H1 (cell line): ENCODE results near the gene RASGRP4. TPM values are rescaled to one million over a fixed set of nuclear protein-coding genes. Genes with fewer than 3 reads are reported as not detected.

Experiments used
- CTCF ChIA-PET: fragments of 300-600 bp; sonication (Branson Sonifier 250); formaldehyde crosslinking; loops from one replicate; lab custom pipeline; 2021; ENCODE audit not compliant: partially characterized antibody; lab: Charles Lee
- POLR2A ChIA-PET: fragments of 300-600 bp; sonication (Branson Sonifier 250); formaldehyde crosslinking; loops from one replicate; lab custom pipeline; 2021; ENCODE audit warnings: inconsistent platforms; ENCODE audit not compliant: partially characterized antibody; lab: Charles Lee
- DNase-seq, 2 experiments: peaks; one replicate each; pipeline versions ENCODE4 v3.0.0 to v3.0.0-alpha.2; 2010 to 2022; ENCODE audit warnings: low spot score in 2 of 2, low read depth in 1 of 2, mixed read lengths in 1 of 2
- FAIRE-seq: peaks from 2 replicates; lab custom pipeline; 2011; peaks lifted over from hg19 to GRCh38; lab: Jason Lieb, UNC
- H2AFZ ChIP-seq: 2 replicates; pipeline ENCODE4 v1.8.1; 2012; ENCODE audit warnings: low read length, inconsistent platforms
- H2AK5ac ChIP-seq: 2 replicates; pipeline ENCODE4 v1.6.1; 2013; ENCODE audit warnings: low read depth, low read length
- H2BK120ac ChIP-seq: replicated peaks from 2 replicates; pipeline ENCODE3; 2013; ENCODE audit warnings: low read depth, low read length, inconsistent platforms
- H2BK12ac ChIP-seq: 2 replicates; pipeline ENCODE4 v1.6.1; 2013; ENCODE audit warnings: low read depth, low read length
- H2BK15ac ChIP-seq: 2 replicates; pipeline ENCODE4 v1.6.1; 2013; ENCODE audit warnings: low read length
- H2BK20ac ChIP-seq: 2 replicates; pipeline ENCODE4 v1.6.1; 2013; ENCODE audit warnings: low read length
- H2BK5ac ChIP-seq: 2 replicates; pipeline ENCODE4 v1.6.1; 2013; ENCODE audit warnings: low read depth, low read length
- H3K14ac ChIP-seq: 2 replicates; pipeline ENCODE4 v1.6.1; 2013; ENCODE audit warnings: inconsistent platforms; ENCODE audit not compliant: insufficient read length
- H3K18ac ChIP-seq: 2 replicates; pipeline ENCODE4 v1.6.1; 2013; ENCODE audit warnings: low read length; ENCODE audit errors: extremely low read depth
- H3K23ac ChIP-seq: 2 replicates; pipeline ENCODE4 v1.6.1; 2013; ENCODE audit warnings: inconsistent platforms; ENCODE audit not compliant: insufficient read length
- H3K23me2 ChIP-seq: 2 replicates; pipeline ENCODE4 v1.6.1; 2013; ENCODE audit warnings: low read depth, low read length
- H3K27ac ChIP-seq: 2 replicates; pipeline ENCODE4 v1.6.1; 2011; ENCODE audit warnings: low read depth, low read length, inconsistent platforms
- H3K27me3 ChIP-seq, 4 experiments: replicated peaks in 1 of 4; 1 replicate in 1 of 4; 2 replicates in 3 of 4; pipeline versions ENCODE4 v1.6.1 to v1.8.1; 2011 to 2013; ENCODE audit warnings: low read length in 3 of 4, mild to moderate bottlenecking in 3 of 4, inconsistent platforms in 2 of 4, mixed read lengths in 2 of 4, moderate library complexity in 1 of 4; ENCODE audit not compliant: control insufficient read depth in 3 of 4, insufficient read depth in 3 of 4; ENCODE audit errors: extremely low read depth in 1 of 4
- H3K36me3 ChIP-seq, 4 experiments: 2 replicates each; pipeline versions ENCODE4 v1.6.1 to v1.8.1; 2011 to 2013; ENCODE audit warnings: mild to moderate bottlenecking in 4 of 4, low read length in 3 of 4, moderate library complexity in 2 of 4, control low read depth in 1 of 4, inconsistent platforms in 1 of 4; ENCODE audit not compliant: insufficient read depth in 4 of 4, control insufficient read depth in 2 of 4
- H3K4ac ChIP-seq: replicated peaks from 2 replicates; pipeline ENCODE3; 2013; ENCODE audit warnings: low read length, low read depth, mixed read lengths, inconsistent platforms; ENCODE audit not compliant: insufficient read length
- H3K4me1 ChIP-seq, 4 experiments: replicated peaks in 1 of 4; 1 replicate in 1 of 4; 2 replicates in 3 of 4; pipeline versions ENCODE4 v1.6.1 to v1.8.1; 2011 to 2013; ENCODE audit warnings: low read length in 3 of 4, inconsistent platforms in 2 of 4, mixed read lengths in 1 of 4; ENCODE audit not compliant: insufficient read depth in 4 of 4, control insufficient read depth in 3 of 4
- H3K4me2 ChIP-seq, 2 experiments: 2 replicates each; pipeline versions ENCODE4 v1.6.1 to v1.8.1; 2011 to 2013; ENCODE audit warnings: low read depth in 2 of 2, low read length in 2 of 2, control low read depth in 1 of 2, inconsistent platforms in 1 of 2, mild to moderate bottlenecking in 1 of 2; ENCODE audit not compliant: insufficient read depth in 1 of 2
- H3K4me3 ChIP-seq, 4 experiments: fragments of 200-600, 300-600 bp in 1 of 4; sonication (generic), shearing (Covaris generic), sonication (Bioruptor Twin) in 1 of 4; 2 replicates each; pipeline versions ENCODE4 v1.5.1 to v1.8.1; 2011 to 2016; ENCODE audit warnings: low read length in 4 of 4, low read depth in 3 of 4, control low read depth in 2 of 4, inconsistent platforms in 2 of 4, mild to moderate bottlenecking in 2 of 4, mixed read lengths in 1 of 4, moderate library complexity in 1 of 4; ENCODE audit not compliant: insufficient read depth in 2 of 4; ENCODE audit errors: extremely low read depth in 1 of 4
- H3K56ac ChIP-seq: replicated peaks from 2 replicates; pipeline ENCODE3; 2013; ENCODE audit warnings: low read depth, mild to moderate bottlenecking, mixed read lengths, low read length, inconsistent platforms; ENCODE audit not compliant: insufficient read length
- H3K79me1 ChIP-seq: 2 replicates; pipeline ENCODE4 v1.6.1; 2013; ENCODE audit warnings: low read depth, low read length, control low read depth
- H3K79me2 ChIP-seq, 2 experiments: 2 replicates each; pipeline versions ENCODE4 v1.6.1 to v1.8.1; 2012 to 2013; ENCODE audit warnings: low read length in 2 of 2, mild to moderate bottlenecking in 2 of 2, inconsistent platforms in 1 of 2; ENCODE audit not compliant: insufficient read depth in 2 of 2, control insufficient read depth in 1 of 2
- H3K9ac ChIP-seq, 4 experiments: replicated peaks in 1 of 4; 1 replicate in 1 of 4; 2 replicates in 3 of 4; pipeline versions ENCODE4 v1.6.1 to v1.8.1; 2011 to 2013; ENCODE audit warnings: low read depth in 3 of 4, low read length in 3 of 4, control low read depth in 2 of 4, mild to moderate bottlenecking in 2 of 4, moderate library complexity in 2 of 4, inconsistent platforms in 1 of 4; ENCODE audit errors: extremely low read depth in 1 of 4
- H3K9me3 ChIP-seq, 2 experiments: 2 replicates each; pipeline versions ENCODE4 v1.6.1 to v1.8.1; 2012 to 2013; ENCODE audit warnings: mild to moderate bottlenecking in 2 of 2, moderate library complexity in 2 of 2, control low read depth in 1 of 2, inconsistent platforms in 1 of 2, low read depth in 1 of 2, low read length in 1 of 2, mixed read lengths in 1 of 2; ENCODE audit not compliant: insufficient read depth in 2 of 2
- H4K20me1 ChIP-seq, 2 experiments: replicated peaks in 1 of 2; 2 replicates each; pipeline versions ENCODE3 to v1.8.1; 2011 to 2013; ENCODE audit warnings: inconsistent platforms in 2 of 2, low read length in 2 of 2, mild to moderate bottlenecking in 1 of 2; ENCODE audit not compliant: insufficient read depth in 2 of 2, control insufficient read depth in 1 of 2
- H4K5ac ChIP-seq: 2 replicates; pipeline ENCODE4 v1.6.1; 2013; ENCODE audit warnings: low read length, low read depth, mixed read lengths, inconsistent platforms; ENCODE audit not compliant: insufficient read length
- H4K8ac ChIP-seq: 2 replicates; pipeline ENCODE4 v1.8.0; 2013; ENCODE audit warnings: mild to moderate bottlenecking, moderate library complexity, low read length, inconsistent platforms; ENCODE audit not compliant: insufficient read depth; ENCODE audit errors: extremely low read depth
- H4K91ac ChIP-seq: replicated peaks from 2 replicates; pipeline ENCODE3; 2013; ENCODE audit warnings: low read length, mixed read lengths, inconsistent platforms; ENCODE audit not compliant: insufficient read length
- CHD1 ChIP-seq: IDR thresholded peaks from 2 replicates; pipeline ENCODE4 v1.6.1; 2012; ENCODE audit warnings: low read depth, low read length, improper control_type of control experiment
- WGBS, 2 experiments: shearing (Covaris generic) in 1 of 2; methylation state at CpG; one replicate each; pipeline versions ENCODE4 v1.1.6 to v1.1.7; 2013 to 2015; ENCODE audit warnings: low lambda C conversion rate in 2 of 2, mixed read lengths in 2 of 2, inconsistent platforms in 1 of 2, low coverage in 1 of 2, missing lambda C conversion rate in 1 of 2; ENCODE audit not compliant: insufficient replicate concordance in 2 of 2, insufficient coverage in 1 of 2, insufficient read length in 1 of 2; ENCODE audit errors: extremely low coverage in 1 of 2, missing lambda C conversion rate in 1 of 2; 5-methylcytosine and 5-hydroxymethylcytosine counted together
- polyA plus RNA-seq, 7 experiments: library from polyadenylated mRNA; depleted of rRNA in 3 of 7; stranded (reverse) in 5 of 7; unstranded in 2 of 7; fragments of >200 nt in 5 of 7; fragments of 200-250 nt in 2 of 7; gene quantifications; 1 replicate in 5 of 7; 2 replicates in 1 of 7; 4 replicates in 1 of 7; pipeline versions ENCODE4 v1.2.1 to v1.2.3, GENCODE V29; 2011 to 2013; ENCODE audit warnings: missing spikeins in 2 of 7, mixed read lengths in 2 of 7
- total RNA-seq: library from RNA; stranded (reverse); fragmentation: NEBNext Ultra II Directional; extraction: Animal tissue kit (Norgen Biotek cat#: 25700); gene quantifications from 2 replicates; pipeline ENCODE4 v1.2.1, GENCODE V29; 2021

The RASGRP4 gene
- total and polyA plus RNA-seq, 2 of the 8 experiments (the other 6 are each of a cell fraction or from before 2014, with no cell fraction given) = 1.9 to 3.1 TPM

DNA sequence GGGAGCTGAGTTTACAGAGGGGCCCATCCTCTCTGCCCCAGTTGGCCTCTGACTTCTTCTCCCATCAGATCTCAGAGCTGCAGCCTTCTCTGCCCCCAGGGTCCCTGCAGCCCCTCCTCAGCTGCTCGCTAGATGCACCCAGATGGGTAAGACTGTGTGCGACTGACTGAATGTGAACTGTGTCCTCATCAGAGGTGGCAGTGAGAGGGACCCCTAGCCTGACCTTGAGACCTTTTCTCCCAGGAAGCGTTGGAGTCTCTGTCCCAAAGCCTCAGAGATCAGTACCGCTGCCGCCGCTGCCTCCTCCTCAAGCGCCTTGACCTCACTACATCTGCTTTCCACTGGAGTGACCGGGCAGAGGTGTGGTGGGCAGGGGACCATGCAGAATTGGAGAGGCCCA lies 20.7 kb downstream of the RASGRP4 start:
- H4K5ac ChIP-seq = no peak overlapping the region
- ChIA-PET CTCF (interaction anchor here (0.8 to 4.2 kb wide), 7 partner anchors 21 to 171 kb away, joined by 3 to 35 read pairs (median 7); partner anchors contain the start of gene RASGRP4), POLR2A (interaction anchor here (0.6 to 1.5 kb wide), 6 partner anchors 11 to 140 kb away, joined by 3 to 5 read pairs (median 4); no protein-coding TSS in a partner anchor)
- H3K4me3 ChIP-seq = no peak overlapping the region
- DNase-seq (no peak), FAIRE-seq (no peak)
- no peak overlapping the region for H4K8ac ChIP-seq
- H3K27me3 ChIP-seq = peaks cover 2 to 18% (median 17%) of the 10 kb centered on the region in 4 experiments
- no peak overlapping the region for H3K27ac ChIP-seq
- 0 out of 2 replicates have a peak overlapping the region, but pooled peaks have one; percentile 5 for H2BK12ac ChIP-seq
- H4K91ac ChIP-seq = peak overlapping the region; percentile 27
- H3K56ac ChIP-seq = no peak overlapping the region
- H2BK120ac ChIP-seq = no peak overlapping the region
- no peak overlapping the region for H3K4ac ChIP-seq
- H3K4me1 ChIP-seq = no peaks in the 10 kb centered on the region; a peak in 2 of 7 replicates
- no peaks in the 10 kb centered on the region for H3K9me3 ChIP-seq
- H3K23me2 ChIP-seq = peaks cover 5% of the 10 kb centered on the region; the same call in 1 of the 2 replicates
- no peak for TF ChIP-seq CHD1
- no peak overlapping the region for H2BK15ac ChIP-seq
- H2AK5ac ChIP-seq = no peak overlapping the region
- no peak overlapping the region for H3K18ac ChIP-seq
- no peak overlapping the region for H3K9ac ChIP-seq
- no peak overlapping the region for H3K23ac ChIP-seq
- H3K36me3 ChIP-seq = no peaks in the 10 kb centered on the region
- 95% methylated on average over 8 of the region's 8 CpGs; no CpG with 5 or more reads in 1 of the 2 experiments for WGBS, 2 experiments
- H4K20me1 ChIP-seq = no peaks in the 10 kb centered on the region
- H2AFZ ChIP-seq = no peak overlapping the region
- no peak overlapping the region for H3K14ac ChIP-seq
- H2BK20ac ChIP-seq = no peak overlapping the region
- H3K4me2 ChIP-seq = no peak overlapping the region
- no peak overlapping the region for H2BK5ac ChIP-seq
- no peaks in the 10 kb centered on the region for H3K79me2 ChIP-seq
- no peaks in the 10 kb centered on the region; the same call in 1 of the 2 replicates for H3K79me1 ChIP-seq
